ENCODE data around the gene NDUFV1.
"Not testable (repeated sequence)": the region's sequence is repeated elsewhere in the genome, so short reads cannot be mapped to it uniquely, and the experiment has no call there.

Gene NDUFV1

DNA sequence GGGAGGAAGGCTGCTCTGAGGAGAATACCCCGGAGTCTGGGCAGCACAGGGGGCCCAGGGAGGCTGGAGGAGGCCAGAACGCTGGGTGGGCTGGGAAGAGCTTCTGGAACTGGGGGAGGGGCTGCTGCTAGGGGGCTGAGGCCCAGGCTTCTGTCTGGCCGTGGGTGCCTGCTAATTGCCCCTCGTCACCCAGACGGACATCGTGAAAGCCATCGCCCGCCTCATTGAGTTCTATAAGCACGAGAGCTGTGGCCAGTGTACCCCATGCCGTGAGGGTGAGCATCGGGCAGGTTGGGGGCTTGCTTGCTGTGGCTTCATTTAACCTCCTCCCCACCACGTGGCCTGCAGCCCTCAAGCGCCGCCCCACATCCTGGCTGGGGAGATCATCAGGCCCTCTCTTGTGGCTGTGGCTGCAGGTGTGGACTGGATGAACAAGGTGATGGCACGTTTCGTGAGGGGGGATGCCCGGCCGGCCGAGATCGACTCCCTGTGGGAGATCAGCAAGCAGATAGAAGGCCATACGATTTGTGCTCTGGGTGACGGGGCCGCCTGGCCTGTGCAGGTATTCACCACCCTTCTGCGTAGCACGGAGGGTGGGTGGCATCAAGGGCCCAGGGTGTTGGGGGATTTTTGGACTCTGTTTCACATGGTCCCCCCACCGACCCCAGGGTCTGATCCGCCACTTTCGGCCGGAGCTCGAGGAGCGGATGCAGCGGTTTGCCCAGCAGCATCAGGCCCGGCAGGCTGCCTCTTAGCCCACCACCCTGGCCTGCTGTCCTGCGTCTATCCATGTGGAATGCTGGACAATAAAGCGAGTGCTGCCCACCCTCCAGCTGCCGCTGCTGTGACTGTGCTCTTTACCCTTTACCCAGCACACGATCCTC is 5.2 kb downstream of the NDUFV1 start:
- no peak for DNase-seq (ENCODE audit: low read depth)

DNA sequence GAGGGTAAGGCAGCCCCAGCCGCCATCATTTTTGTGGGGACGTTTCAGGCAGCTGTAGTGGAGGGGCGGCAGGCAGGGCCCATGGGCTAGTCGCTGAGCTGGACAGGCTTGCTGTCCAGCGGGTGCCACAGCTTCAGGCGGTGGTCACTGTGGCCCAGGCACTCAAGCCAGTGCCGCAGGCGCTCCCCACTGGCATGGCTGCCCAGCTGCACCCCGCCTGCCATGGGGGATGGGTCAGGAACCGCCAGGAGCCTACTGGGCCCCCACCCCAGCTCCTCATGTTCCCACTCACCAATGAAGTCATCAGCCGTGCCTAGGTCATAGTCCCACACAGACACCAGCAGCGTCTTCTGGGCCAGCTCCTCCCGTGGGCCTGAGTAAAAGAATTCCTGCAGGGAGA is 6.0 kb downstream of the NDUFV1 start:
- DNase-seq (ENCODE audit: low read depth): no peak

- DNase-seq (ENCODE audit: low read depth): no peak
Measured at GRCh38 chr11:67613313-67613959, 6.7 kb downstream of the NDUFV1 start.

- DNase-seq (ENCODE audit: low read depth): no peak
Measured at GRCh38 chr11:67613960-67614715, 7.4 kb downstream of the NDUFV1 start.

DNA sequence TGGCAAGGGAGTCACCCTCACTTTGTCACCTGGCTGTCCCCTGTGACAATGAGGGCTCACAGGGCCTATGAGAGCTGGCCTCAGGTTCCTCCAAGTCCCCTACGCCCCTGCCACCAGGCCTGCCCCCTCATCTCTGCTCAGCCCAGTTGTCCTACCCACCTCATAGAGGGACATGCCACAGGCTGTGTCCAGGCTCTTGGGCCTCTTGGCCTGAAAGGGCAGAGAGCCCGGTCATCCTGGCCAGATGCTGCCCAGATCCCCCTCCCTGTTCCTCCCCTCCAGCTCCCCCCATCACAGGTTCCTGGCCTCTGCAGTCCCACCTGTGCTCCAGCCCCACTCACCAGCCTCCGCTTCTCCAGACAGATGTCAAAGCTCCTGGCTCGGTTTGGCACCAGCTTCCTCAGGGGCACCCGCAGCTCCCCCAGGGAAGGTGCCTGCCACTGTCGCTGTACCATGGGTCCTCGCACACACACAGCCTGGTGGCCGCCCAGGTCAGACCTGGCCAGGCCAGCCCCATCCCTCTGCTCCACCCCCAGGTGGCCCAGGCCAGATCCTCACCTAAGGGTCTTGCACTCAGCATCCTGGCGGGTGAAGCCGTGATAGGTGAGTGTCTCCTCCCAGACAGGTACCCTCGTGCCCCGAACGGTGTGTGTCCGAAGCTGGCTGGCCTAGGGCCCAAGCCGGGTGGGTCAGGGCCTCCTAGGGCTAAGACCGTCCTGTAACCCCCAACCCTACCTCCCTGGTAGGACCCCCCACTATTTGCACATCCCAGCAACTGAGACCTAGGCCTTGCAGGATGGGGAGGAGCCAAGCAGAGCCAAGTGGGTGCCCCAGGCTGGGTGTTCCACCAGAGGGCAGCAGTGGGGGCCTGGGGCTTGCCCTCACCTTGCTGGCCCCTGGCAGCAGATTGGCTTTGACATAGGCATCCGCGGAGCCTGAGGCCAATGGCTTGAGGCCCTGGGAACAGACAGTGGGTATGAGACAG is 8.3 kb downstream of the NDUFV1 start:
- DNase-seq (ENCODE audit: low read depth): no peak

DNA sequence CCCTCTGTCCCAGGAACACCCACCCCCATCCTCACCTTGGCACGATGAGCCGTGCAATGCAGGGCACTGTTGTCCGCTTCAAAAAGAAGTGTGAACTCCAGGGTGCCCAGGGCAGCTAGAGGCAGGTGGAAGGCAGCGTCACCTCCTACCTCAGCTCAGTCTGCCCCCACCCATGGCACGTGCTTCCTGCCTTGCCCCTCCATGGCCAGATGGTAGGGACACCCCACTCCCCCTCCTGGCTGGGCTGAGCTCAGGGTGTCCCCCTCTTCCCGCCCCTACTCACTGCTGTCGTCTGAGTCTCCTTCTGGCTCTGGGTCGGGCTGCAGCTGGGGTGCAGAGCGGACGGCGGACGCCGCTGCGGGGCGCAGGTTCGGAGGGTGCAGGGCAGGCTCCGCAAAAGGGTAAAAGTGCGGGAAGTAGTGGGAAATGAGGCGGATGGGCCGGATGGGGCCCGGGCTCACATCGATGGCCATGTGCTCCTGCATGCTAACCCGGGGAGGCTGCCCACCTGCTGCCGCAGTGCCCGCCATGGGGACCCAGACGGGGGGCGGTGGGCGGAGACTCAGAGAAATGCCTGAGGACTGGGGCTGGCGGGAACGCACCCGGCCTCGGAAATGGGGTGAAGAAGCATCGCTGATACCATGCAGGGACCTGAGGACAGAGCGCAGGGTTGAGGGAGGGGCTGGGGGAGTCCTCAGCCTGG is 9.1 kb downstream of the NDUFV1 start:
- DNase-seq (ENCODE audit: low read depth): no peak

GRCh38 chr11:67616431-67617242 is 9.9 kb downstream of the NDUFV1 start:
- no peak for DNase-seq (ENCODE audit: low read depth)

- no peak for DNase-seq (ENCODE audit: low read depth)
Measured at GRCh38 chr11:67617243-67617953, 10.7 kb downstream of the NDUFV1 start.

DNA sequence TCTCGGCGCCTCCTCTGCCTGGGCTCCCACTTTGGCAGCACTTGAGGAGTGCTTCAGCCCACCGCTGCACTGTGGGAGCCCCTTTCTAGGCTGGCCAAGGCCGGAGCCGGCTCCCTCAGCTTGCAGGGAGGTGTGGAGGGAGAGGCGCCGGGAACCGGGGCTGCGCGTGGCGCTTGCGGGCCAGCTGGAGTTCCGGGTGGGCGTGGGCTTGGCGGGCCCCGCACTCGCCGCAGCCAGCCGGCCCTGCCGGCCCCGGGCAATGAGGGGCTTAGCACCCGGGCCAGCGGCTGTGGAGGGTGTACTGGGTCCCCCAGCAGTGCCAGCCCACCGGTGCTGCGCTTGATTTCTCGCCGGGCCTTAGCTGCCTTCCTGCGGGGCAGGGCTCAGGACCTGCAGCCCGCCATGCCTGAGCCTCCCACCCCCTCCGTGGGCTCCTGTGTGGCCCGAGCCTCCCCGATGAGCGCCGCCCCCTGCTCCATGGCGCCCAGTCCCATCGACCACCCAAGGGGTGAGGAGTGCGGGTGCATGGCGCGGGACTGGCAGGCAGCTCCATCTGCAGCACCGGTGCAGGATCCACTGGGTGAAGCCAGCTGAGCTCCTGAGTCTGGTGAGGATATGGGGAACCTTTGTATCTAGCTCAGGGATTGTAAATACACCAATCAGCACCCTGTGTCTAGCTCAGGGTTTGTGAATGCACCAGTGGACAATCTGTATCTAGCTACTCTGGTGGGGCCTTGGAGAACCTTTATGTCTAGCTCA is 12.3 kb downstream of the NDUFV1 start:
- not testable (repeated sequence) for DNase-seq (ENCODE audit: low read depth)

DNA sequence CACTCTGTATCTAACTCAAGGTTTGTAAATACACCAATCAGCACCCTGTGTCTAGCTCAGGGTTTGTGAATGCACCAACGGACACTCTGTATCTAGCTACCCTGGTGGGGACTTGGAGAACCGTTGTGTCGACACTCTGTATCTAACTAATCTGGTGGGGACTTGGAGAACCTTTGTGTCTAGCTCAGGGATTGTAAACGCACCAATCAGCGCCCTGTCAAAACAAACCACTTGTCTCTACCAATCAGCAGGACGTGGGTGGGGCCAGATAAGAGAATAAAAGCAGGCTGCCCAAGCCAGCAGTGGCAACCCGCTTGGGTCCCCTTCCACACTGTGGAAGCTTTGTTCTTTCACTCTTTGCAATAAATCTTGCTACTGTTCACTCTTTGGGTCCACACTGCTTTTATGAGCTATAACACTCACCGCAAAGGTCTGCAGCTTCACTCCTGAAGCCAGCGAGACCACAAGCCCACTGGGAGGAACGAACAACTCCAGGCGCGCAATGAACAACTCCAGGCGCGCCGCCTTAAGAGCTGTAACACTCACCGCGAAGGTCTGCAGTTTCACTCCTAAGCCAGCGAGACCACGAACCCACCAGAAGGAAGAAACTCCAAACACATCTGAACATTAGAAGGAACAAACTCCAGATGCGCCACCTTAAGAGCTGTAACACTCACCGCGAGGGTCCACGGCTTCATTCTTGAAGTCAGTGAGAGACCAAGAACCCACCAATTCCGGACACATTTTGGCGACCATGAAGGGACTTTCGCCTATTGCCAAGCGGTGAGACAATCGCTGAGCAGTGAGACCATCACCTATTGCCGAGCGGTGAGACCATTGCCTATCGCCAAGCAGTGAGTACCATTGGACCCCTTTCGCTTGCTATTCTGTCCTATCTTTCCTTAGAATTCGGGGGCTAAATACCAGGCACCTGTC is 13.2 kb downstream of the NDUFV1 start:
- not testable (repeated sequence) for DNase-seq (ENCODE audit: low read depth)

DNA sequence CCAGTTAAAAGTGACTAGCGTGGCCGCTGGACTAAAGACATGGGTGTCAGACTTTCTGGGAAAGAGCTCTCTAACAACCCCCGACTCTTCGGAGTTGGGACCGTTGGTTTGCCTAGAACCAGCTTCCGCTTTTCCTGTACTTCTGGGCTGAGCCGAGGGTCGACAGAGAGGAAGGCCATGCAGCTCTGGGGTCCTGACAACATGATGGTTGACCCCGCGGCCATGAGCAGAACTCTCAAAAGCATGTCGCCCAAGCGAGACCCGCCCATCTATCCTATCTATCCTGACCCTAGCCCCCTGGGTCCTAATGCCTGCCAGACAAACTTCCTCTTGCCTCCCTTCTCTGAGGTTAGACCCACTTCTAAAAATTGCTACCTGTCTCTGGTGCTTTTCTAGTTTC is 13.9 kb downstream of the NDUFV1 start:
- DNase-seq (ENCODE audit: low read depth): not testable (repeated sequence)

DNA sequence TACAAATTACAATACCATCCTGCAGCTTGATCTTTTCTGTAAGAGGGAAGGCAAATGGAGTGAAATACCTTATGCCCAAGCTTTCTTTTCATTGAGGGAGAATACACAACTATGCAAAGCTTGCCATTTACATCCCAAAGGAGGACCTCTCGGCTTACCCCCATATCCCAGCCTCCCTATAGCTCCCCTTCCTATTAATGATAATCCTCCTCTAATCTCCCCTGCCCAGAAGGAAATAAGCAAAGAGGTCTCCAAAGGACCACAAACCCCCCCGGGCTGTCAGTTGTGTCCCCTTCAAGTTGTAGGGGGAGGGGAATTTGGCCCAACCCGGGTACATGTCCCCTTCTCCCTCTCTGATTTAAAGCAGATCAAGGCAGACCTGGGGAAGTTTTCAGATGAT is 15.2 kb downstream of the NDUFV1 start:
- not testable (repeated sequence) for DNase-seq (ENCODE audit: low read depth)

- DNase-seq (ENCODE audit: low read depth): not testable (repeated sequence)
Measured at GRCh38 chr11:67622905-67623304, 16.2 kb downstream of the NDUFV1 start.

DNA sequence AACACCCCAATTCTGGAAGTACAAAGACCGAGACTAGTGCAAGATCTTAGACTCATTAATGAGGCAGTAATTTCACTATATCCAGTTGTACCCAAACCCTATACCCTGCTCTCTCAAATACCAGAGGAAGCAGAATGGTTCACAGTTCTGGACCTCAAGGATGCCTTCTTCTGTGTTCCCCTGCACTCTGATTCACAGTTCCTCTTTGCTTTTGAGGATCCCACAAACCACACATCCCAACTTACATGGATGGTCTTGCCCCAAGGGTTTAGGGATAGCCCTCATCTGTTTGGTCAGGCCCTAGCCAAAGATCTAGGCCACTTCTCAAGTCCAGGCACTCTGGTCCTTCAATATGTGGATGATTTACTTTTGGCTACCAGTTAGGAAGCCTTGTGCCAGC is 17.1 kb downstream of the NDUFV1 start:
- DNase-seq (ENCODE audit: low read depth): not testable (repeated sequence)

DNA sequence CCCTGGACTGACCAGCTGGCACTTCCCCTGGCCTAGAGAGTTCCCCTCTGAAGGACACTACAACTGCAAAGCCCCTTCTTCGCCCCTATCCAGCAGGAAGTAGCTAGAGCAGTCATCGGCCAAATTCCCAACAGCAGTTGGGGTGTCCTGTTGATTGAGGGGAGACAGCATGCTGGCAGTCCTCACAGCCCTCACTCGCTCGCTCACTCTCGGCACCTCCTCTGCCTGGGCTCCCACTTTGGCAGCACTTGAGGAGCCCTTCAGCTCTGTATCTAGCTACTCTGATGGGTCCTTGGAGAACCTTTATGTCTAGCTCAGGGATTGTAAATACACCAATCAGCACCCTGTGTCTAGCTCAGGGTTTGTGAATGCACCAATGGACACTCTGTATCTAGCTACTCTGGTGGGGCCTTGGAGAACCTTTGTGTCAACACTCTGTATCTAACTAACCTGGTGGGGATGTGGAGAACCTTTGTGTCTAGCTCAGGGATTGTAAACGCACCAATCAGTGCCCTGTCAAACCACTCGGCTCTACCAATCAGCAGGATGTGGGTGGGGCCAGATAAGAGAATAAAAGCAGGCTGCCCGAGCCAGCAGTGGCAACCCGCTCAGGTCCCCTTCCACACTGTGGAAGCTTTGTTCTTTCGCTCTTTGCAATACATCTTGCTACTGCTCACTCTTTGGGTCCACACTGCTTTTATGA is 19.5 kb downstream of the NDUFV1 start:
- DNase-seq (ENCODE audit: low read depth): not testable (repeated sequence)

DNA sequence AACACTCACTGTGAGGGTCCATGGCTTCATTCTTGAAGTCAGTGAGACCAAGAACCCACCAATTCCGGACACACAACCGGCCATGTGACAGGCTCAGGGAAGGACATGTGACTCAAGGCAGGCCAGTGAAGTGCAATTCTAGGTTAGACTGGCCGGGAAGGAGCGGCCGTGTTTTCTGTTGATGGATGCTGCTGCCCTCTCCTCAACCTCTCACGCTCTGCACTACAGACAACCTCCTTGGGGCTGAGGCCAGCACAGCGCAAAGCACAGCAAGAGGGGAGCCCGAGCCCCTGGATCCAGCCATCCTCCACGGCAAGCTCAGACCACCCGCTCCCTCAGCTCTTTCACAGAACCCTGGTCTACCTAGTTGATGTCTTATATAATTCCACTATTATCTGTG is 20.2 kb downstream of the NDUFV1 start:
- no peak for DNase-seq (ENCODE audit: low read depth)

- DNase-seq (ENCODE audit: low read depth): no peak
Measured at GRCh38 chr11:67627441-67627811, 20.7 kb downstream of the NDUFV1 start.

Data from fibroblast of the conjunctiva (primary cell).